Activated naive CD8-positive, alpha-beta T cell treated with anti-CD3 and anti-CD28 coated beads, Interleukin-2, amount 50 U/mL, for 16 hours (primary cell): Measurements from ENCODE around the gene DLX6.
A peak's percentile ranks its signal among the peaks of the same experiment; 100 is the strongest.
"Not testable (repeated sequence)": the region's sequence is repeated elsewhere in the genome, so short reads cannot be mapped to it uniquely, and the experiment has no call there.

Source experiments
- DNase-seq: peaks from one replicate; pipeline ENCODE4 v3.0.0-alpha.2; 2020; ENCODE audit warnings: low read depth, low spot score

The DLX6 gene

GRCh38 chr7:97022491-97023306 lies 17.3 kb downstream of the DLX6 start:
- no peak for DNase-seq

DNA sequence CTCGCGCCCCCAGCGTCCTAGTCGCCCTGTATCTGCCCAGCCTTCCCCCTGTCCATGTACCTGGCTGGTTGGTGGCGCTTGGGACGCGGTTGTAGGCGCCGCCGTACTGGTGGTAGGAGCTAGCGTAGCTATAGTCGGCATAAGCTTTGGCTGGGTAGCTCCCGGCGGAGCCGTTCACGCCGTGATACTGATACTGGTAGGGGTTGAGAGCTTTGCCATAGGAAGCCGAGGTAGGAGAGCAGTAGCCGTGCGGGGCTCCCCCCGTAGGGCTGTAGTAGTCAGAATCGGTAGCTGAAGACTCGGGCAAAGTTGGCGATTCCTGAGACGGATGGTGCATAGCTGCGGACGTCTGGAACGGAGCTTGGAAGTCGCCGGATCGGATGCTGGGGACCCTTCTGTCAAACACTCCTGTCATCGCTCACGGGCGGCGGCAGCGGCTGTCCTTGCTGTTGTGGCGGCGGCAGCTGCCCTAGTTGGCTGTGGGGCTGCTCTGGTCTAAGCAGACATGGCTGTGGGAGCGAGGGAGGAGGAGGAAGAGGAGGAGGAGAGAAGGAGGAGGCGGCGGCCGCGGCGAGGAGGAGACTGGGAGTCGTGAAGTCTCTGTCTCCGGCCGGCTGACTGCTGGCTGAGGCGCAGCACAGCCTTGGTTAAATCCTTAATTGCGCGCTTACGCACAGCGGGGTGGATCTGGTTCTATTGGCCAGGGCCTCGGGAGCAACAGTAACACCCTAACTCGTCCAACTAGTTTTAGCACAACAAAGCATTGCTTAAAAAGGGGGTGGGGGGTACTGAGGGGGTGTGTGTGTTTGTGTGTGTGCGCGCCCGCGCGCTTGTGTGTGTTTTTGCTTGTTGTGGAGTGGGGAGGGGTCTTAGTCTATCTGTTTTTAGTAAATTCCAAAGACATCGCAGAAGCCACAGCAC lies 19.1 kb downstream of the DLX6 start, which contains the start of gene DLX5:
Gene DLX5, minus strand, starts transcription at position 623 of the 921 bp plus-strand sequence. Its CDS starts 208 bp downstream, at position 415.
- DNase-seq: no peak

- DNase-seq: no peak
These were observed 19.8 kb downstream of the DLX6 start for GRCh38 chr7:97025130-97025499.

- no peak for DNase-seq
These were observed 20.8 kb downstream of the DLX6 start for GRCh38 chr7:97025983-97026714.

GRCh38 chr7:97026715-97027426 lies 21.5 kb downstream of the DLX6 start:
- no peak for DNase-seq

GRCh38 chr7:97027427-97028234 lies 22.3 kb downstream of the DLX6 start:
- peak; percentile 41 for DNase-seq

GRCh38 chr7:97034213-97034852 lies 29.0 kb downstream of the DLX6 start:
- DNase-seq: not testable (repeated sequence)

DNA sequence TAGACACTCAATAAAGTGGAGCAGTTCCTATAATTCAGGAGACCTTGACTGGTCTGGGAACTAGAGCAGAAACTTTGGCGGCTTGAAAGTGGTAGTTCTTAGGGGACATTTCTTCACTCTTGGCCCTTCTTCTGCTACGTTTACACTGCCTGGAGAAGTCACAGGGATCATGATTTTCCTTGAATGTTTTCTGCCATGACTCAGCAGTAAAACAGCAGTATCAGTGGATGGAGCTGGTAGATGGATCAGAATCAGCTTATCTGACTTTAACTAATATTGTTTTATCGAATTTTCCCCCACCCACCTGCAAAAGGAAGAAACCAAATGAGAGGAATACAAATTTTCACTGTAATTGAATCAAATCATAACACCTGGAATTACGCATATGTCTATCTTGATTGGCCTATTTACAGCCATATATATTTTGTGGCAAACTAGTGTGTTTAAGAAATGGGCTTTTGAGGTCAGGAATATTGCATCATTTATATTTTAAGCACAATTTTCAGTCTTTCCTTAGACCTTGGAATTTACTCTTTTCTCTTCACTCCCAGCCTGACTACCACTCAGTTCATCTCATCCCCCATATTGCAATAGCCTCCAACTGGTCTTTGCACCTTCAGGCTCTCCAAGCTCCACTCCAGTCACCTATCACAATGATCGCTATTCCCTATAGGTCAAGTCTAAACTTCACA lies 34.2 kb downstream of the DLX6 start:
- no peak for DNase-seq

DNA sequence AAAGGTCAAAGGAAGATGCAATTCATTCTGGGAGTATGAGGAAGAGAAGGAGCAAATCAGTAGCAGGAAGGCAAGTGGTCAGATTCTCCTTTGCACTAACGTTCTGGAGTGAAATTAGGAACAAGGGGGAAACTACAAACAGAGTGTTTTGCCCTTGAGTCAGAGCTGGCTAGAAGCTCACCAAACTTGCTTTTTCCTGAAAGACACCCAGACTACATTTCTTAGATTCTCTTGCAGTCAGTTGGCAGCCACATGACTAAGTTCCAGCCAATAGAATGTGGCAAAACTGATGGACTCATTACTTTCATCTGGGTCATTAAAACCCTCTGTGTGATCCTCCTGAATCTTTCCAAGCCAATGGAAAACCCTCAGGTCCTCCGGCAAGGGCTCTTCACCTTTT lies 37.9 kb downstream of the DLX6 start:
- DNase-seq: no peak
